ENCODE results near the gene ELK4. TPM values are rescaled to one million over a fixed set of nuclear protein-coding genes. Genes with fewer than 3 reads are reported as not detected.

ELK4 gene
- total RNA-seq, 4 donors from 2014 or later: 20.7 to 37.5 (median 27.8) TPM

- ATAC-seq (ENCODE audit: low FRiP score) (no peak), DNase-seq (ENCODE audit: low spot score) (no peak)
- TF ChIP-seq, protein P1, sequence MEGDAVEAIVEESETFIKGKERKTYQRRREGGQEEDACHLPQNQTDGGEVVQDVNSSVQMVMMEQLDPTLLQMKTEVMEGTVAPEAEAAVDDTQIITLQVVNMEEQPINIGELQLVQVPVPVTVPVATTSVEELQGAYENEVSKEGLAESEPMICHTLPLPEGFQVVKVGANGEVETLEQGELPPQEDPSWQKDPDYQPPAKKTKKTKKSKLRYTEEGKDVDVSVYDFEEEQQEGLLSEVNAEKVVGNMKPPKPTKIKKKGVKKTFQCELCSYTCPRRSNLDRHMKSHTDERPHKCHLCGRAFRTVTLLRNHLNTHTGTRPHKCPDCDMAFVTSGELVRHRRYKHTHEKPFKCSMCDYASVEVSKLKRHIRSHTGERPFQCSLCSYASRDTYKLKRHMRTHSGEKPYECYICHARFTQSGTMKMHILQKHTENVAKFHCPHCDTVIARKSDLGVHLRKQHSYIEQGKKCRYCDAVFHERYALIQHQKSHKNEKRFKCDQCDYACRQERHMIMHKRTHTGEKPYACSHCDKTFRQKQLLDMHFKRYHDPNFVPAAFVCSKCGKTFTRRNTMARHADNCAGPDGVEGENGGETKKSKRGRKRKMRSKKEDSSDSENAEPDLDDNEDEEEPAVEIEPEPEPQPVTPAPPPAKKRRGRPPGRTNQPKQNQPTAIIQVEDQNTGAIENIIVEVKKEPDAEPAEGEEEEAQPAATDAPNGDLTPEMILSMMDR (IDR thresholded peaks at IDR 0.05): no peak
Measured at GRCh38 chr1:205578780-205579571, 52.8 kb downstream of the ELK4 start.

GRCh38 chr1:205577874-205578658, 53.7 kb downstream of the ELK4 start:
- DNase-seq (ENCODE audit: low spot score) (no peak), ATAC-seq (ENCODE audit: low FRiP score) (no peak)
- TF ChIP-seq, protein P1 (IDR thresholded peaks at IDR 0.05): no peak

DNA sequence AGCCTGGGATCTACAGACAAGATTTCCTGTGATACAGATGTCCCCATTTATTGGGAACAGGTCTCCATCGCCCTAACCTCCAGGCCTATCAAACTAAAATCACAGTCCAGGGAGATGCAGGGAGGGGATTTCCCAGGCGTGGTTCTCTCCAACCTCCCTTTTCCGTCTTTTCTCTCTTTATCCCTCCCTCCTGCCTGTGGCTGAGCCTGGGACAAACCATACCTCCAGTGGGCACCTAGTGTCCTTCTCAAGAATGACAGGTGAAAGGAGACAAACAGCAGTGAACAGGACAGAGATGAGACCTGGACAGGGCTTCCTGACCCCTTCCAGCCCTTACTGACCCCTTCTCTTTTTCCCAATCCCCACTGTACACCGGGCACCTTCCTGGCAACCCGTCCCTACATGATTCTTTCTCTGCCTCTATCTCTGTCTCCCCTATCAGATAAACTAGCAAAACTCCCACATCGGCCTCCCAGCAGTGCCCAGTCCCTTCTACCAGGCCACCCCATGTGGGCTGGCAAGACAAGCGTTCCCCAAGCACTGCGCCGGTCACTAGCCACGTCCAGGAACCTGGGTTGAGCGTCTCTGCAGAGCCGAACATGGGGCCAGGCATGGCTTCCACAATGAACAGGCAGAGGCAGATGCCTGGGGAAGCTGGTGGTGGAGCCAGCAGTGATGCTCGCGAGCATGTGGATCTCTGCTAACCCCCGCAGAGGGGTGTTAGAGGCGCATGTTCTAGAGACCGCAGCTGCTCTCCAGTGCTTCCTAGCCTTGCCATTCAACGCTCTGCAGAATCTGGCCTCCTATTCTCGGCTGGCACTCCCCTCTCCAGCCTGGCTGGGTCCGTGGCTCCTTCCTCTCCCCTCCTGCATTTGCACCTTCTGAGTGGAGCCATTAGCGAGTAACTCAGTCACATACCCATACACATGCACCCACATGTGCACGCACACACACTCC, 54.7 kb downstream of the ELK4 start:
- TF ChIP-seq, protein P1 (IDR thresholded peaks at IDR 0.05): no peak
- no peak for ATAC-seq (ENCODE audit: low FRiP score)
- DNase-seq (ENCODE audit: low spot score): no peak

- no peak for DNase-seq (ENCODE audit: low spot score)
Measured at GRCh38 chr1:205576011-205576410, 55.8 kb downstream of the ELK4 start.

DNA sequence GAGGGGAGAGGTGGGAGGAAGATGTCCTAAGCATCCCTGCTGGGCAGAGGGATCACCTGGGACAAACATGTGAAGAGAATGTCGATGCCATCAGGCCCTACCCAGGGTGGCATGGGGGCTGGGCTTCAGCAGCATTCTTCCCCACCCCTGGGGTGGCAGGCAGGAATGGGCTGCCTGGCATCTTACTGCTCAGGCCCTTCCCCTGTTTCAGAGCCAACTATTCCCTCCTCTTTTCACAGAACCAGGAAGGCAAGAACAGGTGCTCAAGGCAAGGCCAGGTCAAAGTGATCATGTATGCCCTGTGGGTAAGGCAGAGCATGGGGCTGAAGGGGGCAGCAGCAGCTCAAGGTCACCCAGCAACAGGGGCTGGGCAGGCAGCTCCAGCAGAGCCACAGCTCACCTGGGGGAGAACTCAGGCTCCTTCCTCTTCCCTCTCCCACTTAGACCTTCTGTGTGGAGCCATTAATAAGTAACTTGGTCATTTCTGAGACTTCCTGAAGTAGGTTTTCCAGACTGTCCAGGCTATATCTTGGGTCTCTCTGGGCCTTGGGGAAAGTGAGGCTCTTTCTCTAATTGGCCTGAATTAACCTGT, 56.4 kb downstream of the ELK4 start:
- TF ChIP-seq, protein P1 (IDR thresholded peaks at IDR 0.05): no peak
- DNase-seq (ENCODE audit: low spot score): no peak
- ATAC-seq (ENCODE audit: low FRiP score): no peak

More at GRCh38 chr1:205576011-205576410, 55.8 kb downstream of the ELK4 start:
- TF ChIP-seq, protein P1 (IDR thresholded peaks at IDR 0.05): no peak
- ATAC-seq (ENCODE audit: low FRiP score): no peak

DNA sequence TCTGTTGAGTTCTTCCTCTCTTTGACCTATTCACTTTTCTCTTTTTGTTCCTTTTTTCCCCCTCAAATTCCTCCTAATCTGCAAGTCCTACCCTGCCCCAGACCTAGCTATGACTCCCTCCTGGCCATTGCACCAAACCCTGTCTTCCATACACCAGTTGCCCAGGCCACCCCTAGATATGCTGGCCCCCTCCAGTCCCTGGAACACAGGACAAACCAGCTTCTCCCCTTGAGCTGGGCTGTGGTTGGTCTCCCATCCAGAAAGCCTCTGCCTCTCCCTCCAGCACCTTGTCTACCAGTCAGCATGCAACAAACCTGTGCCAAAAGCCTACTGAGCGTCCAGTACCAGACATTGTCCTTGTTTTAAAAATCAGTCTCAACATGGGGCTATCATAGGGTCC, 59.4 kb downstream of the ELK4 start:
- no peak for ATAC-seq (ENCODE audit: low FRiP score)
- TF ChIP-seq, protein P1 (IDR thresholded peaks at IDR 0.05): no peak
- no peak for DNase-seq (ENCODE audit: low spot score)

All from omental fat pad (tissue), 4 donors.